Stimulated activated CD4-positive, alpha-beta T cell treated with anti-CD3 and anti-CD28 coated beads, Interleukin-15, amount 100 ng/mL, for 48 hours (primary cell): ENCODE results near the gene MYO15B.
"Not testable (repeated sequence)": the region's sequence is repeated elsewhere in the genome, so short reads cannot be mapped to it uniquely, and the experiment has no call there.

Source experiments
- DNase-seq, 2 donors: peaks; one replicate each; pipeline ENCODE4 v3.0.0-alpha.2; 2020; ENCODE audit warnings: low read depth in 2 of 2

Gene MYO15B

DNA sequence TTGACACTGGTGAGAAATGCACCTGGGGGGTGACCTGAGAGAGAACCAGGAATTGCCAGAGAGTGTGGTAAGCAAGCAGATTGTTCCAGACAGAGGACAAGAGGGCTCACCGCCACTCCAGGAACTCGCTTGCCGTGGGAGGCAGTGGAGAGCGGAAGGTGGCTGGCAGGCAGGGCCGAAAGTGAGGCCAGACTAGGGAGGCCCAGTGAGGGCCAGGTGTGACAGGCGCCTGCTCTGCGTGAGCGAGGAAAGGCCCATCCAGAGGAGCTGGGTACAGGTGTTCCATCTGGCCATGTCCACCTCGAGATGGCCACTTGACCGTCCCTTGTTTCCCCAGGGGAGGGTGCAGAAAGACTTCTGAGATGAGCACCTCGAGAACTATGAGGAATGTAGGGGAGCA is 11.9 kb upstream of the MYO15B start:
- DNase-seq, result no peak

GRCh38 chr17:75576661-75577060 is 10.9 kb upstream of the MYO15B start:
- no peak for DNase-seq

DNA sequence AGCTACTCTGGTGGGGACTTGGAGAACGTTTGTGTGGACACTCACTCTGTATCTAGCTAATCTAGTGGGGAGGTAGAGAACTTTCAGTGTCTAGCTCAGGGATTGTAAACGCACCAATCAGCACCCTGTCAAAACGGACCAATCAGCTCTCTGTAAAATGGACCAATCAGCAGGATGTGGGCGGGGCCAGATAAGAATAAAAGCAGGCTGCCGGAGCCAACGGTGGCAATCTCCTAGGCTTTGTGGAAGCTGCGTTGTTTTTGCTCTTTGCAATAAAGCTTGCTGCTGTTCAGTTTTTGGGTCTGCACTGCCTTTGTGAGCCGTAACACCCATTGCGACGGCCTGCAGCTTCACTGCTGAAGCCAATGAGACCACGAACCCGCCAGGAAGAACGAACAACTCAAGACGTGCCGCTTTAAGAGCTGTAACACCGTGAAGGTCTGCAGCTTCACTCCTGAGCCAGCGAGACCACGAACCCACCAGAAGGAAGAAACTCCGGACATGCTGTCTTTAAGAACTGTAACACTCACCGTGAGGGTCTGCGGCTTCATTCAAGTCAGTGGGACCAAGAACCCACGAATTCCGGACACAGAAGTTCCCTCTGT is 6.4 kb upstream of the MYO15B start:
- peak in 1 of 2 donors; percentile 59 for DNase-seq

DNA sequence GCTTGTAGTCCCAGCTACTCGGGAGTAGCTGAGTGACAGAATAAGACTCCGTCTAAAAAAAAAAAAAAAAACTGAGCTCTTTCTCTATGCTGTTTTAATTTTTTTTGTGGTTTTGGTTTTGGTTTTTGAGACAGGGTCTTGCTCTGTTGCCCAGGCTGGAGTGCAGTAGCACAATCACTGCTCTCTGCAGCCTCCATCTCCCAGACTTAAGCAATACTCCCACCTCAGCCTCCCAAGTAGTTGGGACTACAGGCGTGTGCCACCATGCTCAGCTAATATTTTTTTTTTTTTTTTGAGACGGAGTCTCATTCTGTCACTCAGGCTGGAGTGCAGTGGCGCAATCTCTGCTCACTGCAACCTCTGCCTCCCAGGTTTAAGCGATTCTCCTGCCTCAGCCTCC is 4.4 kb upstream of the MYO15B start:
- not testable (repeated sequence) for DNase-seq

DNA sequence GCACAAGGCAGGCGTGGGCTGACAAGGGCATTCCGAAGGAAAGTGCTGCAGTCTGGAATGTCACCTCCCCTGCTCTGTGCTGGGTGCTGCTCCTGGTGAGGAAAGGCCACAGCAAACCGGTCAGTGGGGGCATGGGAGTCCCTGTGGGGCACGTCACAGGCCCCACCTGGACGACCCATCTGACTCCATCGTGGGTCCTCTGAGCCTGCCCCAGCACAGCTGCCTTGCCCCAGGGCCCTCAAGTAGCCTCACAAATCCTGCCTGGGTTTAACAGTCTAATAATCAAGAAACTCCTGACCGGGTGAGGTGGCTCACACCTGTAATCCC is 2.8 kb upstream of the MYO15B start:
- no peak for DNase-seq

DNA sequence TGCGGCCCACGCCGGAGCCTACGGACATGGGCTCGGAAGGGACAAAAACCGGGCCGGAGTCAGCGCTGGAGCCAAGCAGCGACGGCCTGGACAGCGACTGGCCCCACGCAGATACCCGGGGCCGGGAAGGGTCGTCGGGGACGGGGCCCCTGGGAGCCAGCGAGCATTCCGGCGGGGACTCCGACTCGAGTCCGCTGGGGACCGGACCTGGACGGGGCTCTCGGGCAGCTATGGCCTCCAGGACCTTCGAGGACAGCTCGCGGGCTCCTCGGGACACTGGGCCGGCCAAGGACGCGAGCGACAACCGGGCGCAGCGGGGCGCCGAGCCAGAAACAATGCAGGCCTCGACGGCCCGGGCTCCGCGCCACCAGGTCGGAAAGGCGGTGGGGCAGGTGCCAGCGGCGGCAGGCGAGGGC is 1.0 kb downstream of the MYO15B start:
- DNase-seq, result no peak

DNA sequence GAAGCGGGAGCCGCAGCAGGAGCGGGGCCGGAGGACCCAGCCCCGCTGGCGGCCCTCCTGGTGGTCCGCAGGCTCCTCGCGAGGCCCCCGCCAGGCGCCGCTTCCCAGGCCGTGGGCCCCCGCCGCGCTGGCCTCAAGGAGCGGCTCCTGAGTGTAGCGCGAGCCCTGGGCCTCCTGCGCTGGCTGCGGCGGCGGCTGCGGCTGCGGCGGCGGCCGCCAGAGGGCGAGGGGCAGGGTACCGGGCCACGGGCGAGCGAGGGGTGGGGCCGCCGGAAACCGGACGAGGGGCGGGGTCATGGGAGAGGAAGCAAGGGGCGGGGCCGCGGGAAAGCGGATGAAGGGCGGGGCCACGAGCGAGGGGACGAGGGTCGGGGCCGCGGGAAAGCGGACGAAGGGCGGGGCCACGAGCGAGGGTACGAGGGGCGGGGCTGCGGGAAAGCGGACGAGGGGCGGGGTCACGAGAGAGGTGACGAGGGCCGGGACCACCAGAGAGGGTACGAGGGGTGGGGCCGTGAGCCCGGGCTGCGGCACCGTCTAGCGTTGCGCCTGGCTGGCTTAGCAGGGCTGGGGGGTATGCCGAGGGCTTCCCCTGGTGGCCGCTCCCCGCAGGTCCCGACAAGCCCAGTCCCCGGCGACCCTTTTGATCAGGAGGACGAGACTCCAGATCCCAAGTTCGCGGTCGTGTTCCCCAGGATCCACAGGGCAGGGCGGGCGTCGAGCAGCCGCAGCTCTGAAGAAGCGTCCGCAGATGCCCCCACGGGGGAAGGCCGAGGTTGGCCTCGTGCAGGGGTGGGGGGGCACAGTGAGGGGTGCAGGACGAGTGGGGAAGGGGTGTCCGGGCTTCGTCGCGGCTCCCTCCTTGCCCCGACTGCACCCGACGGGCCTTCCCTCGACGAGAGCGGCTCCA is 1.7 kb downstream of the MYO15B start:
- peak; percentile 93 to 94 for DNase-seq

- DNase-seq, result no peak
Observed at GRCh38 chr17:75589919-75590303, 2.3 kb downstream of the MYO15B start.

- no peak for DNase-seq
Observed at GRCh38 chr17:75590314-75590761, 2.7 kb downstream of the MYO15B start.

GRCh38 chr17:75590849-75591721 is 3.5 kb downstream of the MYO15B start:
- no peak for DNase-seq

GRCh38 chr17:75591722-75592302 is 4.2 kb downstream of the MYO15B start:
- no peak for DNase-seq

DNA sequence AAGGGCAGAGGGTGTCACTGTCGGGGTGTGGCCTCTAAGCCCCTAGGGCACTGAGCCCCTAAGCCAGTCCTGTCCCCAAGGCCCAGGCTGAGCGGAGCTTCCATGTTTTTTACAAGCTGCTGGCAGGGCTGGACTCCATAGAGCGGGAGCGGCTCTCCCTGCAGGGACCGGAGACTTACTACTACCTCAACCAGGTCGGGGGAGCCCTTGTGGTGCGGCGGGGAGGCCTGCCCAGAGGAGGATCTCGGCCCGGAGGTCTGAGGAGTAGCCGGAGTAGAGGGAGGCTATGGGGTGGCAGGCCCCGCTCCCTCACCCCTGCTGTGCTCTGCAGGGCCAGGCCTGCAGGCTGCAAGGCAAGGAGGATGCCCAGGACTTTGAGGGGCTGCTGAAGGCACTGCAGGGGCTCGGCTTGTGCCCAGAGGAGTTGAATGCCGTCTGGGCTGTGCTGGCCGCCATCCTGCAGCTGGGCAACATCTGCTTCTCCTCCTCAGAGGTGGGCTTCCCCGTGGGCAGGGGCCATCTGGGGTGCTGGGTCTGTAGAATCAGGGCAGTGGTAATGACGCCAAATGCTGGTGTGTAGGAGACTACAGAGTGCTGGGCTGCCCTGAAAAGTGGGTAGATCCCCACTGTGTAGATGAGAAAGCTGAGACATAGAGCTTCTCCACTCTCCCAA is 4.9 kb downstream of the MYO15B start:
- no peak for DNase-seq

- DNase-seq, result not testable (repeated sequence)
Observed at GRCh38 chr17:75593430-75593829, 5.8 kb downstream of the MYO15B start.

- DNase-seq, result no peak
Observed at GRCh38 chr17:75594499-75595283, 7.1 kb downstream of the MYO15B start.

DNA sequence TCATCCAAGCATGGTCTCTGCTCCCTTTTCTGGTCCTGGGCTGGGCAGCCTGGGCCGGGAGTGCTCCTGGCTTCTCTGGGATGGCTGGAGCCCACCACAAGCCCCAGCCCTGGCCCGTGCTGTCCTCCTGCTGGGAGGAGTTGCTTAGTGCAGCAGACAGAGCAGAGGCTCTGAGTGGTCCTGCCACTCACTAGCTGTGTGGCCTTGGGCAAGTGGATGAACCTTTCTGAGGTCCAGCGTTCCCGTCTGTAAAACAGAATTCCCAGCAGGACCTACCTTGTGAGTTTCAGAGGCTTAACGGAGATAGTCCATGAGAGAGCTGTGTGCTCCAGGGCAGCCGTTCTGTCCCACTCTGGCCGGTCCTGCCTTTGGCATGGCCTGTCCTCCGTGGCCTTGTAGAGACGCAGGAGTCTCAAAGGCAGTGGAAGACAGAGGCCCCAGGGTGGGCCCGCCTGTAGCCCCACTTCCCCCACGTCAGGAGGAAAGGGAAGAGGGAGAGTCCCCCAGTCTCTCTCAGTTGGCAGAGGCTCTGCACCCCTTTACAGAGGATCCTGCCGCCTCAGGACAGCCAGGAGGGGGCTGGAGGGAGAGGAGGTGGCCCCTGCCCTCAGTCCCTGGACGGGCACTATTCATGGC is 7.8 kb downstream of the MYO15B start:
- no peak for DNase-seq

- no peak for DNase-seq
Observed at GRCh38 chr17:75595920-75596313, 8.3 kb downstream of the MYO15B start.

- DNase-seq, result no peak
Observed at GRCh38 chr17:75596320-75597087, 8.9 kb downstream of the MYO15B start.

- DNase-seq, result peak; percentile 44 to 53
Observed at GRCh38 chr17:75601057-75601987, 13.7 kb downstream of the MYO15B start.
